Endothelial cell of umbilical vein (primary cell): Measurements from ENCODE around the gene FXYD6. TPM values are rescaled to one million over a fixed set of nuclear protein-coding genes. Genes with fewer than 3 reads are reported as not detected.

Experiments
- BruUV-seq: library from RNA; stranded (reverse); fragments of 400-500 nt; replicated peaks from 2 replicates; lab custom pipeline; 2021; lab: Mats Ljungman, UMichigan
- CTCF ChIA-PET: fragments of 300-600, 350-600 bp; sonication (Branson Sonifier 250); formaldehyde crosslinking; loops from one replicate; lab custom pipeline; 2021; ENCODE audit warnings: antibody characterized with exemption, inconsistent platforms; lab: Charles Lee
- POLR2A ChIA-PET: fragments of 300-600, 350-600 bp; sonication (Branson Sonifier 250); formaldehyde crosslinking; loops from one replicate; lab custom pipeline; 2021; ENCODE audit warnings: antibody characterized with exemption, inconsistent platforms; lab: Charles Lee
- DNase-seq: peaks from one replicate; pipeline ENCODE4 v3.0.0-alpha.2; 2011; ENCODE audit warnings: low read depth, low spot score
- FAIRE-seq: peaks from 2 replicates; lab custom pipeline; 2011; peaks lifted over from hg19 to GRCh38; lab: Jason Lieb, UNC
- H2AFZ ChIP-seq: 2 replicates; pipeline ENCODE4 v1.6.0; 2012; ENCODE audit warnings: low read depth, low read length, control low read depth, inconsistent platforms
- H3K27ac ChIP-seq: 2 replicates; pipeline ENCODE4 v1.5.1; 2011; ENCODE audit warnings: low read depth, mild to moderate bottlenecking, control low read depth, low read length, moderate library complexity; ENCODE audit not compliant: insufficient read depth
- H3K27me3 ChIP-seq, 2 experiments: 2 replicates each; pipeline versions ENCODE4 v1.6.0 to v1.6.1; 2011; ENCODE audit warnings: low read length in 2 of 2, mixed read lengths in 1 of 2; ENCODE audit not compliant: control insufficient read depth in 2 of 2, insufficient read depth in 2 of 2
- H3K36me3 ChIP-seq, 2 experiments: 2 replicates in 1 of 2; 3 replicates in 1 of 2; pipeline ENCODE4 v1.5.1; 2011; ENCODE audit warnings: low read length in 2 of 2, mild to moderate bottlenecking in 1 of 2, moderate library complexity in 1 of 2; ENCODE audit not compliant: control insufficient read depth in 2 of 2, insufficient read depth in 2 of 2; ENCODE audit errors: extremely low read depth in 1 of 2
- H3K4me1 ChIP-seq: 3 replicates; pipeline ENCODE4 v1.5.1; 2011; ENCODE audit warnings: mild to moderate bottlenecking, low read length; ENCODE audit not compliant: control insufficient read depth, insufficient read depth; ENCODE audit errors: extremely low read depth
- H3K4me2 ChIP-seq: 2 replicates; pipeline ENCODE4 v1.6.1; 2011; ENCODE audit warnings: low read length, control low read depth, mixed read lengths; ENCODE audit not compliant: insufficient read depth
- H3K4me3 ChIP-seq, 3 experiments: fragments of 200-600 bp in 1 of 3; sonication (generic), shearing (Covaris generic) in 1 of 3; replicated peaks in 1 of 3; 2 replicates each; pipeline ENCODE4 v1.5.1; 2011 to 2016; ENCODE audit warnings: control low read depth in 3 of 3, low read length in 3 of 3, mild to moderate bottlenecking in 2 of 3, inconsistent platforms in 1 of 3, low read depth in 1 of 3, moderate library complexity in 1 of 3; ENCODE audit not compliant: insufficient read depth in 1 of 3
- H3K79me2 ChIP-seq: 2 replicates; pipeline ENCODE4 v1.6.0; 2012; ENCODE audit warnings: low read length, inconsistent platforms; ENCODE audit not compliant: control insufficient read depth, insufficient read depth
- H3K9ac ChIP-seq: replicated peaks from 2 replicates; pipeline ENCODE3; 2011; ENCODE audit warnings: low read length, control low read depth; ENCODE audit not compliant: insufficient read depth; ENCODE audit errors: extremely low read depth
- H3K9me1 ChIP-seq: replicated peaks from 3 replicates; pipeline ENCODE4 v1.6.0; 2011; ENCODE audit warnings: mild to moderate bottlenecking, low read length; ENCODE audit not compliant: control insufficient read depth, insufficient read depth; ENCODE audit errors: extremely low read depth
- H3K9me3 ChIP-seq: replicated peaks from 2 replicates; pipeline ENCODE4 v1.5.1; 2012; ENCODE audit warnings: low read length, inconsistent platforms; ENCODE audit not compliant: control insufficient read depth, insufficient read depth
- H4K20me1 ChIP-seq: replicated peaks from 2 replicates; pipeline ENCODE3; 2011; ENCODE audit warnings: mild to moderate bottlenecking, low read length; ENCODE audit not compliant: control insufficient read depth, insufficient read depth; ENCODE audit errors: extremely low read depth
- CTCF ChIP-seq, 2 donors: IDR thresholded peaks; 1 replicate in 1 of 2; 2 replicates in 1 of 2; pipeline ENCODE4 v1.5.1; 2011; ENCODE audit warnings: low read length in 2 of 2, mild to moderate bottlenecking in 2 of 2, moderate library complexity in 2 of 2, control low read depth in 1 of 2, inconsistent platforms in 1 of 2, low read depth in 1 of 2; ENCODE audit not compliant: insufficient read depth in 1 of 2; ENCODE audit errors: extremely low read depth in 1 of 2
- EZH2 ChIP-seq: IDR thresholded peaks from 2 replicates; pipeline ENCODE4 v1.6.1; 2012; ENCODE audit warnings: borderline replicate concordance, low read depth, mild to moderate bottlenecking, moderate library complexity, low read length, inconsistent platforms; ENCODE audit not compliant: severe bottlenecking
- GATA2 ChIP-seq: IDR thresholded peaks from 2 replicates; pipeline ENCODE4 v1.7.0; 2011; ENCODE audit warnings: low read depth, mild to moderate bottlenecking, moderate library complexity, mixed read lengths, low read length; ENCODE audit not compliant: insufficient read length, insufficient read depth
- JUN ChIP-seq: IDR thresholded peaks from 2 replicates; pipeline ENCODE4 v1.6.1; 2011; ENCODE audit warnings: borderline replicate concordance, low read depth; ENCODE audit not compliant: insufficient read length, insufficient read depth
- MAX ChIP-seq: IDR thresholded peaks from 2 replicates; pipeline ENCODE4 v1.6.1; 2011; ENCODE audit not compliant: insufficient read depth, insufficient read length
- MYC ChIP-seq: IDR thresholded peaks from one replicate; pipeline ENCODE4 v1.6.1; 2011; ENCODE audit warnings: mild to moderate bottlenecking, low read depth, low read length
- POLR2A ChIP-seq: IDR thresholded peaks from 2 replicates; pipeline ENCODE4 v1.6.1; 2012; ENCODE audit warnings: low read depth, mild to moderate bottlenecking, control low read depth, low read length
- POLR2AphosphoS5 ChIP-seq: IDR thresholded peaks from 2 replicates; pipeline ENCODE4 v1.6.1; 2012; ENCODE audit warnings: low read depth, mild to moderate bottlenecking, control low read depth, low read length, moderate library complexity; ENCODE audit not compliant: insufficient read depth
- dilution Hi-C: fragments of 300-500 bp; cut with MboI; formaldehyde crosslinking; loops from one replicate; pipeline ENCODE4 v1.15.0; 2019; ENCODE audit warnings: low sequenced_read_pairs; ENCODE audit not compliant: extremely low pct_ligation_motif_present
- intact Hi-C: fragments of 100-400 bp; cut with micrococcal nuclease; formaldehyde crosslinking; loops from one replicate; pipeline ENCODE4 v1.10.0; 2022
- polyA plus RNA-seq, 4 experiments: library from polyadenylated mRNA; depleted of rRNA in 3 of 4; stranded (reverse) in 3 of 4; unstranded in 1 of 4; fragments of >200 nt; gene quantifications; 2 replicates each; pipeline versions ENCODE4 v1.2.1 to v1.2.3, GENCODE V29; 2011 to 2012; ENCODE audit warnings: missing spikeins in 1 of 4
- total RNA-seq: library from RNA; stranded (reverse); gene quantifications from 2 replicates; pipeline ENCODE4 v1.2.3, GENCODE V29; 2021

Gene FXYD6
- total and polyA plus RNA-seq, 2 donors (not counting 3 experiments of a cell fraction or from before 2014, with no cell fraction given) = 1.4 to 8.7 TPM

DNA sequence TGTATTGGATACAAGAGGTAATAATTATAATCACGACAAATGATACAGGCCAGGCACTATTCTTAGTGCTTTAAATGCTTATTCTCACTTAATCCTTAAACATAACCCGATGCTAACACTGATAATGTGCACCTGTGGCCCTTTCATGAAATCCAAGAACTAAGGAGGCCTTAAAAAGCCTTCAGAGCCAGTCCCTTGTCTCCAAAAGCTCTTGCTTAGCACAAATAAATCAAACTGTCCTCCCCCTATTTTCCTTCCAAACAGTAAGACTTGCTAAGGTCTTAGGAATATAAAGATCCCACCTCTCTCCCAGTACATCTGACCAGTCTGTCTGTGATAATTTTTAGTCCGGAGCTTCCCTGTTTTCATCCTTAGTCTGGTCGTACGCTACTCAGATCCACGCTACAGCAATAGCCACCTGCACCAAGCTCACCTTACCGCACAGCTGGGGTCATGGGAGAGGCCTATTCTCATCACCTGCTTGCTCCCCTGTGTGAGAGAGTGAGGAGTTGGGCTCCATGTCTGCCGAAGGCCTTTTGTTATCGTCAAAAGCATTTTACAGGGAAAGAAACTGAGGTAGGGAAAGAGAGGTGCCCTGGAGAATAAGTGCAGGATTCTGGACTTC is 16.9 kb downstream of the FXYD6 start:
- POLR2A ChIA-PET = no interaction called here

More for the DNA sequence above, 16.9 kb downstream of the FXYD6 start:
- Histone ChIP-seq H3K9ac (no peak overlapping the region), H3K36me3 (no peaks in the 10 kb centered on the region), H3K4me1 (peaks cover 6% of the 10 kb centered on the region), H3K27me3 (peaks cover 3 to 4% of the 10 kb centered on the region in 2 experiments), H3K9me3 (no peaks in the 10 kb centered on the region), H3K4me3 (no peak overlapping the region), H4K20me1 (no peaks in the 10 kb centered on the region), H2AFZ (no peak overlapping the region), H3K27ac (no peak overlapping the region), H3K9me1 (no peaks in the 10 kb centered on the region), H3K4me2 (no peak overlapping the region), H3K79me2 (no peaks in the 10 kb centered on the region)
- no TSS peak for BruUV-seq
- no peak for TF ChIP-seq MAX
- TF ChIP-seq POLR2A = no peak
- no peak for TF ChIP-seq MYC
- no peak for TF ChIP-seq GATA2
- TF ChIP-seq EZH2 = no peak
- no peak for TF ChIP-seq CTCF (IDR thresholded peaks at IDR 0.05; ENCODE audit: extremely low read depth in 1 of 2, insufficient read depth in 1 of 2, low read depth in 1 of 2, low read length in 2 of 2)
- no peak for TF ChIP-seq JUN
- TF ChIP-seq POLR2AphosphoS5 = no peak
- DNase-seq (no peak), FAIRE-seq (no peak)
- dilution Hi-C loops (no loop called here), intact Hi-C loops (no loop called here)
- CTCF ChIA-PET = interaction anchor here (2.1 kb wide), 1 partner anchor 194 kb away, joined by 11 read pairs; no protein-coding TSS in a partner anchor
